ENCODE measurements around the gene PEMT.
"Not testable (repeated sequence)": the region's sequence is repeated elsewhere in the genome, so short reads cannot be mapped to it uniquely, and the experiment has no call there.

The PEMT gene, protein sequence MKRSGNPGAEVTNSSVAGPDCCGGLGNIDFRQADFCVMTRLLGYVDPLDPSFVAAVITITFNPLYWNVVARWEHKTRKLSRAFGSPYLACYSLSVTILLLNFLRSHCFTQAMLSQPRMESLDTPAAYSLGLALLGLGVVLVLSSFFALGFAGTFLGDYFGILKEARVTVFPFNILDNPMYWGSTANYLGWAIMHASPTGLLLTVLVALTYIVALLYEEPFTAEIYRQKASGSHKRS

DNA sequence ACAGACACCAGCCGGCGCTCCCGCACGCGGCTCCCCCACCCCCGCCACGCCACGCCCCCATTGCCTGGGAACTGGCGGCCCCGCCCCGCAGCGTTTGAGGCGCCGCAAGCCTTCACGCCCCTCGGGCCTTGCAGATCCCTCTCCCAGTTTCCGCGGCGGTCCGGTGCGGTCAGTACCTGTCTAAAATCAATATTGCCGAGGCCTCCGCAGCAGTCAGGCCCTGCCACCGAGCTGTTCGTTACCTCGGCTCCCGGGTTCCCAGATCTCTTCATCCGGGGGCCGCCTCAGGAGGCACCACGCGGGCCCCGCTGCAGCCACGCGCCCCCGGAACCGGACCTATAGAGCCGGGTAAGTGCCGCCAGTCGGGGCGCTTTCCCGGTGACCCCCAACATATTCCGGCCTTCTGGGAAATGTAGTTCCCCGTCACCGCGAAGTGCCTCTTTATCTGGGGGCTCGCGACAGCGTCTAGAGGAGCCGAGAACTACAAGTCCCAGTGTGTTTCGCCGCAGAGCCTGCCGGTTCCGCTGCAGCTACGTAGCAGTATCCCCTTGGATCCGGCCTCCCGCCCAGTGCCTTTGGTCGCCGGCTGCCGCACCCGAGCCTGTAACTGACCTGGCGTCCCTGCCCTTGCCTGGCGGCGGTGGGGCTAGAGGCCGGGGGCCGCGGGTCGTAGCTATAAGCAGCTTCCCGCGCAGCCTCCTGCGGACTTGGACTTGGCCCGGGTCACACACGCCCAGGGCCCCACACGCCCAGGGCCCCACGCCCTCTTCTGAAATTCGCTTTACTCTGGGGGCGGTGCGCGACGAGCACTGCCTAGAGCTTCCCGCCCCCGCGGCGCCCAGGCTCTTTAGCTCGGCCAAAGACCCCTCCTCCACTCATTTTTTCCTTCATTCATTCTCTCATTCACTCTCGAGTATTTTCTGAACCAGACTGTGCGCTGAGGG is at the start of gene PEMT:
Gene PEMT, minus strand, starts transcription at position 354 of the 944 bp plus-strand sequence. Its CDS starts 82 bp downstream, at position 272.
- no peaks in the 10 kb centered on the region for H3F3A ChIP-seq (ENCODE audit: insufficient read depth)
- peak within 1 kb of the TSS; percentile 78 for H3K9ac ChIP-seq (ENCODE audit: low read length)

DNA sequence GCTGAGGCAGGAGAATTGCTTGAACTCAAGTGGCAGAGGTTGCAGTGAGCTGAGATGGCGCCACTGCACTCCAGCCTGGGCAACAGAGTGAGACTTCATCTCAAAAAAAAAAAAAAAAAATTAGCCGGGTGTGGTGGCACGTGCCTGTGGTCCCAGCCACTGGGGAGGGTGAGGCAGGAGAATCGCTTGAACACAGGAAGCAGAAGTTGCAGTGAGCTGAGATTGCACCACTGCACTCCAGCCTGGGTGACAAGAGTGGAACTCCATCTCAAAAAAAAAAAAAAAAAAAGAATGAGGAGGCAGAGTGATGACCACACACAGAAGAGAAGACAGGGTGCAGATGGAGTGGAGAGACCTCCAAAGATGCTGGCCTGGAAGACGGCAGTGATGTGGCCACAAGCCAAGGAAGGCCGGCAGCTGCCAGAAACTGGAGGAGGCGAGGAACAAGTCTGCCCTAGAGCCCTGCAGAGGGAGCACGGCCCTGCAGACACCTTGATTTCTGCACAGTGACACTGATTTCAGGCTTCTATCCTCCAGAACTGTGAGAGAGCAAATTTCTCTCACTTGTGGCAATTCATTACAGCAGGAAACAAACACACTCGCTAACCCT is 48.3 kb upstream of the PEMT start:
- not testable (repeated sequence) for H3K9me2 ChIP-seq (replicated peaks; ENCODE audit: insufficient read depth, low read length); H3K27me3 ChIP-seq (ENCODE audit: low read length); H4K20me1 ChIP-seq (ENCODE audit: low read depth, low read length); H3F3A ChIP-seq (ENCODE audit: insufficient read depth); H3K9me3 ChIP-seq (ENCODE audit: insufficient read depth, low read length); H3K36me3 ChIP-seq (ENCODE audit: low read length); H3K4me3 ChIP-seq (ENCODE audit: insufficient read depth, low read length, poor library complexity, severe bottlenecking); H2AFZ ChIP-seq (ENCODE audit: low read depth, low read length, severe bottlenecking); H3K4me2 ChIP-seq (ENCODE audit: low read depth, low read length, poor library complexity, severe bottlenecking); H3K9ac ChIP-seq (ENCODE audit: low read length); H3K79me2 ChIP-seq (ENCODE audit: insufficient read depth, low read length); H3K27ac ChIP-seq (ENCODE audit: low read depth, low read length)

More for the DNA sequence above, at the start of gene PEMT:
- Histone ChIP-seq H3K27me3 (ENCODE audit: low read length) (no peaks in the 10 kb centered on the region), H3K27ac (ENCODE audit: low read depth, low read length) (peak within 1 kb of the TSS; percentile 54), H3K4me3 (ENCODE audit: insufficient read depth, low read length, poor library complexity, severe bottlenecking) (peak within 1 kb of the TSS; percentile 91), H2AFZ (ENCODE audit: low read depth, low read length, severe bottlenecking) (peak within 1 kb of the TSS; percentile 81), H3K79me2 (ENCODE audit: insufficient read depth, low read length) (peaks cover 11% of the 10 kb centered on the region; the same call in 1 of the 2 replicates), H3K4me2 (ENCODE audit: low read depth, low read length, poor library complexity, severe bottlenecking) (peak within 1 kb of the TSS; percentile 85), H4K20me1 (ENCODE audit: low read depth, low read length) (no peaks in the 10 kb centered on the region), H3K9me3 (ENCODE audit: insufficient read depth, low read length) (no peaks in the 10 kb centered on the region), H3K36me3 (ENCODE audit: low read length) (no peaks in the 10 kb centered on the region), H3K9me2 (replicated peaks; ENCODE audit: insufficient read depth, low read length) (no peaks in the 10 kb centered on the region)
- TF ChIP-seq EZH2phosphoT487 (conservative IDR thresholded peaks at IDR 0.05; ENCODE audit: low read length), result no peak
- TF ChIP-seq, protein P1, sequence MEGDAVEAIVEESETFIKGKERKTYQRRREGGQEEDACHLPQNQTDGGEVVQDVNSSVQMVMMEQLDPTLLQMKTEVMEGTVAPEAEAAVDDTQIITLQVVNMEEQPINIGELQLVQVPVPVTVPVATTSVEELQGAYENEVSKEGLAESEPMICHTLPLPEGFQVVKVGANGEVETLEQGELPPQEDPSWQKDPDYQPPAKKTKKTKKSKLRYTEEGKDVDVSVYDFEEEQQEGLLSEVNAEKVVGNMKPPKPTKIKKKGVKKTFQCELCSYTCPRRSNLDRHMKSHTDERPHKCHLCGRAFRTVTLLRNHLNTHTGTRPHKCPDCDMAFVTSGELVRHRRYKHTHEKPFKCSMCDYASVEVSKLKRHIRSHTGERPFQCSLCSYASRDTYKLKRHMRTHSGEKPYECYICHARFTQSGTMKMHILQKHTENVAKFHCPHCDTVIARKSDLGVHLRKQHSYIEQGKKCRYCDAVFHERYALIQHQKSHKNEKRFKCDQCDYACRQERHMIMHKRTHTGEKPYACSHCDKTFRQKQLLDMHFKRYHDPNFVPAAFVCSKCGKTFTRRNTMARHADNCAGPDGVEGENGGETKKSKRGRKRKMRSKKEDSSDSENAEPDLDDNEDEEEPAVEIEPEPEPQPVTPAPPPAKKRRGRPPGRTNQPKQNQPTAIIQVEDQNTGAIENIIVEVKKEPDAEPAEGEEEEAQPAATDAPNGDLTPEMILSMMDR (IDR thresholded peaks at IDR 0.05; ENCODE audit: insufficient read depth, low read length, poor library complexity, severe bottlenecking), result no peak

DNA sequence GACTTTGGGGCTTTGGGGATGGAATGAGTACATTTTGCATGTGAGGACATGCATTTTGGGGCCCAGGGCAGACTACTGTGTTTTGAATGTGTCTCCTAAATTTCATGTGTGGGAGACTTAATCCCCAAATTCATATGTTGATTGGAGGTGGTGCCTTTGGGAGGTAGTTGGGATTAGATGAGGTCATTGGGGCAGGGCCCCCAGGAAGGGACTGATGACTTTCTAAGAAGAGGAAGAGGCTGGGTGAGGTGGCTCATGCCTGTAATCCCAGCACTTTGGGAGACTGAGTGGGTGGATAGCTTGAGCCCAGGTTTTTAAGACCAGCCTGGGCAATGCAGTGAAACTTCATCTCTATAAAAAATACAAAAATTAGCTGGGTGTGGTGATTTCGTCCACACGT is 47.0 kb upstream of the PEMT start:
- Histone ChIP-seq H3K4me2 (ENCODE audit: low read depth, low read length, poor library complexity, severe bottlenecking) (no peak overlapping the region), H3K36me3 (ENCODE audit: low read length) (no peaks in the 10 kb centered on the region), H3K4me3 (ENCODE audit: insufficient read depth, low read length, poor library complexity, severe bottlenecking) (no peak overlapping the region), H3K27me3 (ENCODE audit: low read length) (no peaks in the 10 kb centered on the region), H3K9me2 (replicated peaks; ENCODE audit: insufficient read depth, low read length) (no peaks in the 10 kb centered on the region), H3F3A (ENCODE audit: insufficient read depth) (no peaks in the 10 kb centered on the region), H3K9me3 (ENCODE audit: insufficient read depth, low read length) (no peaks in the 10 kb centered on the region), H4K20me1 (ENCODE audit: low read depth, low read length) (no peaks in the 10 kb centered on the region), H3K79me2 (ENCODE audit: insufficient read depth, low read length) (no peaks in the 10 kb centered on the region), H3K9ac (ENCODE audit: low read length) (no peak overlapping the region), H2AFZ (ENCODE audit: low read depth, low read length, severe bottlenecking) (no peak overlapping the region), H3K27ac (ENCODE audit: low read depth, low read length) (no peak overlapping the region)
- TF ChIP-seq, protein P1 (IDR thresholded peaks at IDR 0.05; ENCODE audit: insufficient read depth, low read length, poor library complexity, severe bottlenecking), result no peak
- TF ChIP-seq EZH2phosphoT487 (conservative IDR thresholded peaks at IDR 0.05; ENCODE audit: low read length), result no peak

All from SU-DHL-6 (cell line).